Type B pancreatic cell (in vitro differentiated cells): Measurements from ENCODE around the gene TEAD3. TPM values are rescaled to one million over a fixed set of nuclear protein-coding genes. Genes with fewer than 3 reads are reported as not detected.

Source experiments
- DNase-seq: peaks from one replicate; pipeline ENCODE4 v3.0.0; 2021; ENCODE audit warnings: mixed read lengths; ENCODE audit not compliant: unreplicated experiment; ENCODE audit errors: extremely low spot score
- H3K27ac Mint-ChIP-seq: 2 replicates; pipeline ENCODE4 v1.8.0; 2021; ENCODE audit warnings: mild to moderate bottlenecking, mixed read lengths
- H3K27me3 Mint-ChIP-seq: 2 replicates; pipeline ENCODE4 v1.8.0; 2021; ENCODE audit warnings: mixed read lengths
- H3K36me3 Mint-ChIP-seq: 2 replicates; pipeline ENCODE4 v1.8.0; 2021; ENCODE audit warnings: mixed read lengths
- H3K4me1 Mint-ChIP-seq: one replicate; pipeline ENCODE4 v1.8.0; 2021; ENCODE audit warnings: mixed read lengths; ENCODE audit not compliant: unreplicated experiment
- H3K4me3 Mint-ChIP-seq: 2 replicates; pipeline ENCODE4 v1.8.0; 2021; ENCODE audit warnings: mild to moderate bottlenecking, mixed read lengths
- H3K9me3 Mint-ChIP-seq: 2 replicates; pipeline ENCODE4 v1.8.0; 2021; ENCODE audit warnings: mixed read lengths
- microRNA-seq: library from miRNA; unstranded; fragments of <30 nt; microRNA quantifications from one replicate; pipeline ENCODE4, GENCODE V29; 2020
- total RNA-seq: library from RNA; stranded (reverse); gene quantifications from 2 replicates; pipeline ENCODE4 v1.2.1, GENCODE V29; 2021; ENCODE audit warnings: low replicate concordance
- TF ChIP-seq, protein P1 (sequence below): fragments of 200-600 bp; sonication (generic); conservative IDR thresholded peaks from 2 replicates; pipeline ENCODE4 v1.5.0; 2021; ENCODE audit warnings: antibody characterized with exemption, mild to moderate bottlenecking

The TEAD3 gene
- total RNA-seq, 1 donor from 2014 or later, result 49.8 TPM

DNA sequence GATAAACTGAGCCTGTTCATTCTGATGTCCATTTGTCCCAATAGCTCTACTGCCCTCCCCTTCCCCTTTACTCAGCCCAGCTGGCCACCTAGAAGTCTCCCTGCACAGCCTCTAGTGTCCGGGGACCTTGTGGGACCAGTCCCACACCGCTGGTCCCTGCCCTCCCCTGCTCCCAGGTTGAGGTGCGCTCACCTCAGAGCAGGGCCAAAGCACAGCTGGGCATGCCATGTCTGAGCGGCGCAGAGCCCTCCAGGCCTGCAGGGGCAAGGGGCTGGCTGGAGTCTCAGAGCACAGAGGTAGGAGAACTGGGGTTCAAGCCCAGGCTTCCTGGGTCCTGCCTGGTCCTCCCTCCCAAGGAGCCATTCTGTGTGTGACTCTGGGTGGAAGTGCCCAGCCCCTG, 69.4 kb downstream of the TEAD3 start:
- H3K4me1 Mint-ChIP-seq, result no peaks in the 10 kb centered on the region
- no peak overlapping the region for H3K27ac Mint-ChIP-seq
- no peak overlapping the region for H3K4me3 Mint-ChIP-seq
- peaks cover 7% of the 10 kb centered on the region for H3K36me3 Mint-ChIP-seq
- H3K27me3 Mint-ChIP-seq, result no peaks in the 10 kb centered on the region
- TF ChIP-seq, protein P1, sequence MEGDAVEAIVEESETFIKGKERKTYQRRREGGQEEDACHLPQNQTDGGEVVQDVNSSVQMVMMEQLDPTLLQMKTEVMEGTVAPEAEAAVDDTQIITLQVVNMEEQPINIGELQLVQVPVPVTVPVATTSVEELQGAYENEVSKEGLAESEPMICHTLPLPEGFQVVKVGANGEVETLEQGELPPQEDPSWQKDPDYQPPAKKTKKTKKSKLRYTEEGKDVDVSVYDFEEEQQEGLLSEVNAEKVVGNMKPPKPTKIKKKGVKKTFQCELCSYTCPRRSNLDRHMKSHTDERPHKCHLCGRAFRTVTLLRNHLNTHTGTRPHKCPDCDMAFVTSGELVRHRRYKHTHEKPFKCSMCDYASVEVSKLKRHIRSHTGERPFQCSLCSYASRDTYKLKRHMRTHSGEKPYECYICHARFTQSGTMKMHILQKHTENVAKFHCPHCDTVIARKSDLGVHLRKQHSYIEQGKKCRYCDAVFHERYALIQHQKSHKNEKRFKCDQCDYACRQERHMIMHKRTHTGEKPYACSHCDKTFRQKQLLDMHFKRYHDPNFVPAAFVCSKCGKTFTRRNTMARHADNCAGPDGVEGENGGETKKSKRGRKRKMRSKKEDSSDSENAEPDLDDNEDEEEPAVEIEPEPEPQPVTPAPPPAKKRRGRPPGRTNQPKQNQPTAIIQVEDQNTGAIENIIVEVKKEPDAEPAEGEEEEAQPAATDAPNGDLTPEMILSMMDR, result no peak
- no peak for DNase-seq
- no peaks in the 10 kb centered on the region for H3K9me3 Mint-ChIP-seq

DNA sequence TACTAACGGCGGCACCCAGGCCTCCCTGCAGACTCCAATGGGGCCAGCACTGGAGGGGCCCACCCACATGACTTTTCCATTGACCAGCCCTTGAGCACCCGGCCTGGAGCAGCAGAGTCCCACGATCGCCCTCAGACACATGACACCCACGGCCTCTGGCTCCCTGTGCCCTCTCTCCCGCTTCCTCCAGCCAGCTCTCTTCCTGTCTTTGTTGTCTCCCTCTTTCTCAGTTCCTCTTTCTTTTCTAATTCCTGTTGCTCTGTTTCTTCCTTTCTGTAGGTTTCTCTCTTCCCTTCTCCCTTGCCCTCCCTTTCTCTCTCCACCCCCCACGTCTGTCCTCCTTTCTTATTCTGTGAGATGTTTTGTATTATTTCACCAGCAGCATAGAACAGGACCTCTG, 70.8 kb downstream of the TEAD3 start:
- DNase-seq, result no peak
- TF ChIP-seq, protein P1, result no peak
- Mint-ChIP-seq H3K27me3 (no peaks in the 10 kb centered on the region), H3K36me3 (peaks cover 7% of the 10 kb centered on the region), H3K4me3 (no peak overlapping the region), H3K27ac (no peak overlapping the region), H3K9me3 (no peaks in the 10 kb centered on the region), H3K4me1 (no peaks in the 10 kb centered on the region)

DNA sequence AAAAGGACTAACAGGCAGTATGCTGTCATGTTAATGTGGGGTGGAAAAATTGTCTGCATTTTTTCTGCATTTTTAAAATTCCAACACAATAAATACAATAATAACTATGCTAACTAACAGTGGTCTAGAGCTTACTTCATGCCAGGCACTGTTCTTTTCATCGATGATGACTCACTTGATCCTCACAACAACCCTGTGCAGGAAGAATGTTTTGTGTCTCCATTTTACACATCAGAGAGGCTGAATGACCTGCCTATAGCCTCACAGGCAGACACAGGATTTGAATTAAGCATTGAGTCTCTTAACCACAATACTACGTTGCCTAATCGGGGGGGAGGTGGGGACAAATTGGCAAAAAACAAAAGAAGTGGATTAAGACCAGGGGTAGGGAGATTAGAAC, 71.6 kb downstream of the TEAD3 start:
- Mint-ChIP-seq H3K4me3 (no peak overlapping the region), H3K27ac (no peak overlapping the region), H3K4me1 (no peaks in the 10 kb centered on the region), H3K36me3 (peaks cover 10% of the 10 kb centered on the region), H3K9me3 (no peaks in the 10 kb centered on the region), H3K27me3 (no peaks in the 10 kb centered on the region)
- TF ChIP-seq, protein P1, result no peak
- no peak for DNase-seq

Small RNAs within 50 kb of the gene (microRNA-seq; reads per million reads assigned to microRNA genes)
- gene MIR7111, result 0.83 reads per million

Other genes with a start within 250 kb of the TEAD3 start
- gene ZNF76, start 237.3 kb downstream of the TEAD3 start, total RNA-seq, result 25.3 and 37.3 TPM in 2 replicates
- 6.2 and 12.1 TPM in 2 replicates for gene DEF6, start 199.3 kb downstream of the TEAD3 start, total RNA-seq
- gene PPARD, start 154.5 kb downstream of the TEAD3 start, total RNA-seq, result 21.9 and 27.1 TPM in 2 replicates
- 11.6 and 12.8 TPM in 2 replicates for gene FANCE, start 44.7 kb downstream of the TEAD3 start, total RNA-seq
- 1,788 and 1,808 TPM in 2 replicates for gene RPL10A, start 28.7 kb downstream of the TEAD3 start, total RNA-seq
- 0.14 TPM in 1 of 2 replicates, not detected in the other for gene TULP1, start 15.8 kb upstream of the TEAD3 start, total RNA-seq
- 2.0 and 12.5 TPM in 2 replicates for gene FKBP5, start 191.8 kb upstream of the TEAD3 start, total RNA-seq
- gene ARMC12, start 240.0 kb upstream of the TEAD3 start, total RNA-seq, result 0.26 and 1.8 TPM in 2 replicates